GM23338 (cell line): ENCODE results near the gene CACNA2D2. TPM values are rescaled to one million over a fixed set of nuclear protein-coding genes. Genes with fewer than 3 reads are reported as not detected.

Experiments
- ATAC-seq: fragments of 200-7000 bp; cut with Tn5 transposase; 3 replicates; pipeline ENCODE4 v1.9.1; 2020
- DNase-seq: peaks from one replicate; pipeline ENCODE4 v3.0.0-alpha.2; 2015; ENCODE audit warnings: low spot score
- H2AFZ ChIP-seq: fragments of 200-600 bp; sonication (generic); 2 replicates; pipeline ENCODE4 v1.8.0; 2016; ENCODE audit warnings: antibody characterized with exemption, mild to moderate bottlenecking, moderate library complexity
- H3F3A ChIP-seq: fragments of 200-600 bp; sonication (generic); replicated peaks from 2 replicates; pipeline ENCODE4 v1.8.0; 2017; ENCODE audit warnings: antibody characterized with exemption, mixed run types, low read depth
- H3K27ac ChIP-seq: fragments of 200-600 bp; sonication (generic); 2 replicates; pipeline ENCODE4 v1.6.1; 2016; ENCODE audit warnings: low read depth
- H3K27me3 ChIP-seq: fragments of 200-600 bp; sonication (generic); 2 replicates; pipeline ENCODE4 v1.8.0; 2016; ENCODE audit warnings: mild to moderate bottlenecking, mixed run types, moderate library complexity; ENCODE audit not compliant: insufficient read depth
- H3K36me3 ChIP-seq: fragments of 200-600 bp; sonication (generic); 2 replicates; pipeline ENCODE4 v1.8.0; 2016; ENCODE audit warnings: mild to moderate bottlenecking; ENCODE audit not compliant: insufficient read depth
- H3K4me1 ChIP-seq: fragments of 200-600 bp; sonication (generic); 2 replicates; pipeline ENCODE4 v1.8.0; 2016; ENCODE audit warnings: mild to moderate bottlenecking, moderate library complexity; ENCODE audit not compliant: insufficient read depth
- H3K4me2 ChIP-seq: fragments of 200-600 bp; sonication (generic); 2 replicates; pipeline ENCODE4 v1.7.1; 2017; ENCODE audit warnings: mixed run types
- H3K4me3 ChIP-seq: fragments of 200-600 bp; sonication (generic); 2 replicates; pipeline ENCODE4 v1.6.1; 2016; ENCODE audit warnings: mixed run types
- H3K79me2 ChIP-seq: fragments of 200-600 bp; sonication (generic); replicated peaks from 2 replicates; pipeline ENCODE4 v1.8.0; 2017; ENCODE audit warnings: mild to moderate bottlenecking; ENCODE audit not compliant: insufficient read depth
- H3K9me2 ChIP-seq: fragments of 200-600 bp; sonication (generic); 2 replicates; pipeline ENCODE4 v1.8.0; 2017; ENCODE audit not compliant: insufficient read depth
- H4K20me1 ChIP-seq: fragments of 200-600 bp; sonication (generic); replicated peaks from 2 replicates; pipeline ENCODE4 v1.8.0; 2017; ENCODE audit warnings: mild to moderate bottlenecking; ENCODE audit not compliant: insufficient read depth
- H3K27ac Mint-ChIP-seq: 2 replicates; pipeline ENCODE4 v1.8.0; 2020; ENCODE audit warnings: inconsistent platforms, mild to moderate bottlenecking, moderate library complexity, mixed read lengths
- H3K27me3 Mint-ChIP-seq: 3 replicates; pipeline ENCODE4 v1.8.0; 2022; ENCODE audit warnings: low read depth, mild to moderate bottlenecking, moderate library complexity, mixed read lengths, inconsistent platforms; ENCODE audit not compliant: insufficient read depth, poor library complexity
- H3K36me3 Mint-ChIP-seq: 3 replicates; pipeline ENCODE4 v1.8.0; 2021; ENCODE audit warnings: low read depth, mild to moderate bottlenecking, inconsistent platforms, moderate library complexity, mixed read lengths
- H3K4me1 Mint-ChIP-seq: 3 replicates; pipeline ENCODE4 v1.8.0; 2020; ENCODE audit warnings: mild to moderate bottlenecking, inconsistent platforms, mixed read lengths
- H3K4me3 Mint-ChIP-seq: 3 replicates; pipeline ENCODE4 v1.8.0; 2021; ENCODE audit warnings: moderate library complexity, mild to moderate bottlenecking, inconsistent platforms, mixed read lengths
- H3K9me3 Mint-ChIP-seq: 3 replicates; pipeline ENCODE4 v1.8.0; 2020; ENCODE audit warnings: moderate library complexity, mild to moderate bottlenecking, inconsistent platforms, mixed read lengths
- CREB1 ChIP-seq: fragments of 250-450 bp; sonication (Bioruptor Pico); IDR thresholded peaks from 2 replicates; pipeline ENCODE4 v1.5.0; 2020; ENCODE audit warnings: low read depth, mild to moderate bottlenecking, moderate library complexity
- EZH2 ChIP-seq: fragments of 200-600 bp; sonication (generic); IDR thresholded peaks from one replicate; pipeline ENCODE4 v1.8.0; 2017; ENCODE audit warnings: antibody characterized with exemption, mild to moderate bottlenecking, low read depth; ENCODE audit not compliant: unreplicated experiment
- JUNB ChIP-seq: IDR thresholded peaks from one replicate; pipeline ENCODE4 v1.6.1; 2016; ENCODE audit warnings: antibody characterized with exemption; ENCODE audit not compliant: unreplicated experiment
- NANOG ChIP-seq: IDR thresholded peaks from 2 replicates; pipeline ENCODE4 v1.6.1; 2016; ENCODE audit warnings: antibody characterized with exemption, borderline replicate concordance
- POLR2AphosphoS5 ChIP-seq: IDR thresholded peaks from 2 replicates; pipeline ENCODE4 v1.6.1; 2016; ENCODE audit warnings: antibody characterized with exemption, low read depth
- ZNF331 ChIP-seq: fragments of 250-450 bp; sonication (Bioruptor Pico); IDR thresholded peaks from 2 replicates; pipeline ENCODE4 v1.5.0; 2020; ENCODE audit warnings: low read depth, mild to moderate bottlenecking, moderate library complexity
- polyA plus RNA-seq: library from polyadenylated mRNA; unstranded; fragments of >200 nt; fragmentation: Nextera tagmentation; extraction: Ambion mirVana; gene quantifications from 2 replicates; pipeline ENCODE4 v1.2.1, GENCODE V29; 2016
- total RNA-seq: library from RNA; depleted of rRNA; stranded (reverse); fragments of >200 nt; shearing (Covaris generic); gene quantifications from 2 replicates; pipeline ENCODE4 v1.2.3, GENCODE V29; 2014
- TF ChIP-seq, protein P1 (sequence below): IDR thresholded peaks from one replicate; pipeline ENCODE4 v1.6.1; 2018; ENCODE audit warnings: antibody characterized with exemption; ENCODE audit not compliant: unreplicated experiment
- TF ChIP-seq, protein P2 (sequence below): fragments of 250-450 bp; sonication (Bioruptor Pico); IDR thresholded peaks from 2 replicates; pipeline ENCODE4 v1.5.0; 2020; ENCODE audit warnings: mild to moderate bottlenecking, moderate library complexity

Gene CACNA2D2
- total and polyA plus RNA-seq, 2 experiments from 2014 or later, result 4.7 to 11.4 TPM

DNA sequence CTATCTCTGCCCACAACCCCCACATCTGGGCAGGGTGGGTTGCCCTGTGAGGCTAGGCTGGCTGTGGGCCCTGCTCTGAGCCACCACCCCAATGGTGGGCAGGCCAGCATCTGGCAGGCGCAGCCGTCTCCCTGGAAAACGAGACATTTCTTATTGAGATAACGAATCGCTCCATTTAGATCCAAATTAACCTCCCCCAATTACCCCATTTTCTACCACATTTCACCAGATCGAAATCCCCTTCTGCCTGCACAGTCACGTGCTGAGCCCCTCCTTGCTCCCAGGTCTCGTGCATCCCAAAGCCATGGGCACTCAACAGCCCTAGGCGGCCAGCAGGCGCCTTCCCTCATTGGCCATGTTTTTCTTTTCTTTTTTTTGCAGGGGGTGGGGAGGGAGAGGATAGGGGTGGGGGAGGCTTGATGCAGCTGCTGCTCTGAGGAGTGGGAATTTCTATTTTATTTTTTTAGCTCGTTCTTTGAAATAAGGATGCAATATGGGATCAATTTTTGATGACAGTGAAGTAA is 91.1 kb downstream of the CACNA2D2 start:
- Mint-ChIP-seq H3K36me3 (no peaks in the 10 kb centered on the region; the same call in 2 of the 3 replicates), H3K9me3 (no peaks in the 10 kb centered on the region; the same call in 2 of the 3 replicates), H3K4me1 (peaks cover 9% of the 10 kb centered on the region), H3K27ac (no peak overlapping the region), H3K27me3 (peaks cover 7% of the 10 kb centered on the region), H3K4me3 (no peak overlapping the region; the same call in 2 of the 3 replicates)
- no peak overlapping the region for H3K27ac ChIP-seq
- no peak overlapping the region for H3K4me3 ChIP-seq
- no peak overlapping the region for H3K4me2 ChIP-seq
- TF ChIP-seq EZH2 (no peak), CREB1 (CRISPR knock-in tag) (no peak), ZNF331 (CRISPR knock-in tag) (no peak), NANOG (no peak)
- TF ChIP-seq, protein P1, sequence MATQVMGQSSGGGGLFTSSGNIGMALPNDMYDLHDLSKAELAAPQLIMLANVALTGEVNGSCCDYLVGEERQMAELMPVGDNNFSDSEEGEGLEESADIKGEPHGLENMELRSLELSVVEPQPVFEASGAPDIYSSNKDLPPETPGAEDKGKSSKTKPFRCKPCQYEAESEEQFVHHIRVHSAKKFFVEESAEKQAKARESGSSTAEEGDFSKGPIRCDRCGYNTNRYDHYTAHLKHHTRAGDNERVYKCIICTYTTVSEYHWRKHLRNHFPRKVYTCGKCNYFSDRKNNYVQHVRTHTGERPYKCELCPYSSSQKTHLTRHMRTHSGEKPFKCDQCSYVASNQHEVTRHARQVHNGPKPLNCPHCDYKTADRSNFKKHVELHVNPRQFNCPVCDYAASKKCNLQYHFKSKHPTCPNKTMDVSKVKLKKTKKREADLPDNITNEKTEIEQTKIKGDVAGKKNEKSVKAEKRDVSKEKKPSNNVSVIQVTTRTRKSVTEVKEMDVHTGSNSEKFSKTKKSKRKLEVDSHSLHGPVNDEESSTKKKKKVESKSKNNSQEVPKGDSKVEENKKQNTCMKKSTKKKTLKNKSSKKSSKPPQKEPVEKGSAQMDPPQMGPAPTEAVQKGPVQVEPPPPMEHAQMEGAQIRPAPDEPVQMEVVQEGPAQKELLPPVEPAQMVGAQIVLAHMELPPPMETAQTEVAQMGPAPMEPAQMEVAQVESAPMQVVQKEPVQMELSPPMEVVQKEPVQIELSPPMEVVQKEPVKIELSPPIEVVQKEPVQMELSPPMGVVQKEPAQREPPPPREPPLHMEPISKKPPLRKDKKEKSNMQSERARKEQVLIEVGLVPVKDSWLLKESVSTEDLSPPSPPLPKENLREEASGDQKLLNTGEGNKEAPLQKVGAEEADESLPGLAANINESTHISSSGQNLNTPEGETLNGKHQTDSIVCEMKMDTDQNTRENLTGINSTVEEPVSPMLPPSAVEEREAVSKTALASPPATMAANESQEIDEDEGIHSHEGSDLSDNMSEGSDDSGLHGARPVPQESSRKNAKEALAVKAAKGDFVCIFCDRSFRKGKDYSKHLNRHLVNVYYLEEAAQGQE, result no peak
- H3K27me3 ChIP-seq, result no peaks in the 10 kb centered on the region
- no peaks in the 10 kb centered on the region for H3K9me2 ChIP-seq
- H3K4me1 ChIP-seq, result no peaks in the 10 kb centered on the region
- no peaks in the 10 kb centered on the region for H3K36me3 ChIP-seq
- ATAC-seq (peak; percentile 31), DNase-seq (no peak)
- no peaks in the 10 kb centered on the region for H3K79me2 ChIP-seq
- H2AFZ ChIP-seq, result no peak overlapping the region
- no peaks in the 10 kb centered on the region for H3F3A ChIP-seq
- H4K20me1 ChIP-seq, result no peaks in the 10 kb centered on the region; the same call in none of the 2 replicates

DNA sequence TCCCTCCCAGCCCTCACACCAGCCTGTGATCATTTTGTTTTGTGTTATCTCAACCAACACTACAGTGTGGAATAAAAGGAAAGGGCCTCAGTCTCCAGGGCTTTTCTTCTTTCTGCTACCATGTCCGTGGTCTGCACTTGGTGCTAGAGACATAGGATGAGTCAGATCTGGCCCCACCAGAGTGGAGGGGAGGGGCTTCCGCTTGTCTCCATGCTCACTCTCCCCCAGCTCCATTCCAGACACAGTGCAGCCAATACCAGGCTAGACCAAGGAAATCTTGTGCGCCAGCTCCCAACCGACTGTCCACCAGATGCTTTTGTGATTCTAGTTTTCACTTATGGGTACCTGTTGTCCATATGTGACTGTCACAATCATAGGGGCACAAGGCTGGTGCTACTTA is 92.2 kb downstream of the CACNA2D2 start:
- Histone ChIP-seq H3K4me1 (no peaks in the 10 kb centered on the region), H3K79me2 (no peaks in the 10 kb centered on the region), H2AFZ (no peak overlapping the region), H3K27me3 (no peaks in the 10 kb centered on the region), H3F3A (no peaks in the 10 kb centered on the region), H3K9me2 (no peaks in the 10 kb centered on the region), H3K4me3 (no peak overlapping the region), H3K36me3 (no peaks in the 10 kb centered on the region), H3K4me2 (no peak overlapping the region), H3K27ac (no peak overlapping the region), H4K20me1 (no peaks in the 10 kb centered on the region; the same call in none of the 2 replicates)
- no peak for DNase-seq
- Mint-ChIP-seq H3K4me1 (peaks cover 9% of the 10 kb centered on the region), H3K4me3 (no peak overlapping the region), H3K36me3 (no peaks in the 10 kb centered on the region; the same call in 2 of the 3 replicates), H3K9me3 (no peaks in the 10 kb centered on the region; the same call in 1 of the 3 replicates), H3K27ac (no peak overlapping the region), H3K27me3 (peaks cover 10% of the 10 kb centered on the region)
- no peak for ATAC-seq
- TF ChIP-seq JUNB (no peak), POLR2AphosphoS5 (no peak), NANOG (no peak)
- TF ChIP-seq, protein P2, sequence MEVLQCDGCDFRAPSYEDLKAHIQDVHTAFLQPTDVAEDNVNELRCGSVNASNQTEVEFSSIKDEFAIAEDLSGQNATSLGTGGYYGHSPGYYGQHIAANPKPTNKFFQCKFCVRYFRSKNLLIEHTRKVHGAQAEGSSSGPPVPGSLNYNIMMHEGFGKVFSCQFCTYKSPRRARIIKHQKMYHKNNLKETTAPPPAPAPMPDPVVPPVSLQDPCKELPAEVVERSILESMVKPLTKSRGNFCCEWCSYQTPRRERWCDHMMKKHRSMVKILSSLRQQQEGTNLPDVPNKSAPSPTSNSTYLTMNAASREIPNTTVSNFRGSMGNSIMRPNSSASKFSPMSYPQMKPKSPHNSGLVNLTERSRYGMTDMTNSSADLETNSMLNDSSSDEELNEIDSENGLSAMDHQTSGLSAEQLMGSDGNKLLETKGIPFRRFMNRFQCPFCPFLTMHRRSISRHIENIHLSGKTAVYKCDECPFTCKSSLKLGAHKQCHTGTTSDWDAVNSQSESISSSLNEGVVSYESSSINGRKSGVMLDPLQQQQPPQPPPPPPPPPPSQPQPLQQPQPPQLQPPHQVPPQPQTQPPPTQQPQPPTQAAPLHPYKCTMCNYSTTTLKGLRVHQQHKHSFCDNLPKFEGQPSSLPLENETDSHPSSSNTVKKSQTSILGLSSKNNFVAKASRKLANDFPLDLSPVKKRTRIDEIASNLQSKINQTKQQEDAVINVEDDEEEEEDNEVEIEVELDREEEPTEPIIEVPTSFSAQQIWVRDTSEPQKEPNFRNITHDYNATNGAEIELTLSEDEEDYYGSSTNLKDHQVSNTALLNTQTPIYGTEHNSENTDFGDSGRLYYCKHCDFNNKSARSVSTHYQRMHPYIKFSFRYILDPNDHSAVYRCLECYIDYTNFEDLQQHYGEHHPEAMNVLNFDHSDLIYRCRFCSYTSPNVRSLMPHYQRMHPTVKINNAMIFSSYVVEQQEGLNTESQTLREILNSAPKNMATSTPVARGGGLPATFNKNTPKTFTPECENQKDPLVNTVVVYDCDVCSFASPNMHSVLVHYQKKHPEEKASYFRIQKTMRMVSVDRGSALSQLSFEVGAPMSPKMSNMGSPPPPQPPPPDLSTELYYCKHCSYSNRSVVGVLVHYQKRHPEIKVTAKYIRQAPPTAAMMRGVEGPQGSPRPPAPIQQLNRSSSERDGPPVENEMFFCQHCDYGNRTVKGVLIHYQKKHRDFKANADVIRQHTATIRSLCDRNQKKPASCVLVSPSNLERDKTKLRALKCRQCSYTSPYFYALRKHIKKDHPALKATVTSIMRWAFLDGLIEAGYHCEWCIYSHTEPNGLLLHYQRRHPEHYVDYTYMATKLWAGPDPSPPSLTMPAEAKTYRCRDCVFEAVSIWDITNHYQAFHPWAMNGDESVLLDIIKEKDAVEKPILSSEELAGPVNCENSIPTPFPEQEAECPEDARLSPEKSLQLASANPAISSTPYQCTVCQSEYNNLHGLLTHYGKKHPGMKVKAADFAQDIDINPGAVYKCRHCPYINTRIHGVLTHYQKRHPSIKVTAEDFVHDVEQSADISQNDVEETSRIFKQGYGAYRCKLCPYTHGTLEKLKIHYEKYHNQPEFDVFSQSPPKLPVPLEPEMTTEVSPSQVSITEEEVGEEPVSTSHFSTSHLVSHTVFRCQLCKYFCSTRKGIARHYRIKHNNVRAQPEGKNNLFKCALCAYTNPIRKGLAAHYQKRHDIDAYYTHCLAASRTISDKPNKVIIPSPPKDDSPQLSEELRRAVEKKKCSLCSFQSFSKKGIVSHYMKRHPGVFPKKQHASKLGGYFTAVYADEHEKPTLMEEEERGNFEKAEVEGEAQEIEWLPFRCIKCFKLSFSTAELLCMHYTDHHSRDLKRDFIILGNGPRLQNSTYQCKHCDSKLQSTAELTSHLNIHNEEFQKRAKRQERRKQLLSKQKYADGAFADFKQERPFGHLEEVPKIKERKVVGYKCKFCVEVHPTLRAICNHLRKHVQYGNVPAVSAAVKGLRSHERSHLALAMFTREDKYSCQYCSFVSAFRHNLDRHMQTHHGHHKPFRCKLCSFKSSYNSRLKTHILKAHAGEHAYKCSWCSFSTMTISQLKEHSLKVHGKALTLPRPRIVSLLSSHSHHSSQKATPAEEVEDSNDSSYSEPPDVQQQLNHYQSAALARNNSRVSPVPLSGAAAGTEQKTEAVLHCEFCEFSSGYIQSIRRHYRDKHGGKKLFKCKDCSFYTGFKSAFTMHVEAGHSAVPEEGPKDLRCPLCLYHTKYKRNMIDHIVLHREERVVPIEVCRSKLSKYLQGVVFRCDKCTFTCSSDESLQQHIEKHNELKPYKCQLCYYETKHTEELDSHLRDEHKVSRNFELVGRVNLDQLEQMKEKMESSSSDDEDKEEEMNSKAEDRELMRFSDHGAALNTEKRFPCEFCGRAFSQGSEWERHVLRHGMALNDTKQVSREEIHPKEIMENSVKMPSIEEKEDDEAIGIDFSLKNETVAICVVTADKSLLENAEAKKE (CRISPR knock-in tag), result no peak
- TF ChIP-seq, protein P1, result no peak
